Neural cell (in vitro differentiated cells): ENCODE results near the gene RABL6. TPM values are rescaled to one million over a fixed set of nuclear protein-coding genes. Genes with fewer than 3 reads are reported as not detected.

Experiments
- H2AFZ ChIP-seq: fragments of 200-600, 300-800 bp; sonication (generic), shearing (Covaris generic); 2 replicates; pipeline ENCODE4 v1.6.0; 2014; ENCODE audit warnings: low read depth, mild to moderate bottlenecking, antibody characterized with exemption, low read length, moderate library complexity
- H3F3A ChIP-seq: fragments of 200-600 bp; shearing (Covaris generic); 2 replicates; pipeline ENCODE4 v1.6.1; 2016; ENCODE audit warnings: mild to moderate bottlenecking, moderate library complexity, mixed read lengths, antibody characterized with exemption, low read length; ENCODE audit not compliant: insufficient read depth, poor library complexity, severe bottlenecking
- H3K27ac ChIP-seq: fragments of 200-600, 300-800 bp; sonication (generic), shearing (Covaris generic); 2 replicates; pipeline ENCODE4 v1.5.1; 2014; ENCODE audit warnings: mild to moderate bottlenecking, low read length, moderate library complexity
- H3K27me3 ChIP-seq: fragments of 300-800, 200-600 bp; sonication (generic), shearing (Covaris generic); 2 replicates; pipeline ENCODE4 v1.6.0; 2014; ENCODE audit warnings: mild to moderate bottlenecking, low read depth, low read length, moderate library complexity; ENCODE audit not compliant: insufficient read depth
- H3K36me3 ChIP-seq: fragments of 300-800, 200-600 bp; sonication (generic), shearing (Covaris generic); 2 replicates; pipeline ENCODE4 v1.5.1; 2014; ENCODE audit warnings: mild to moderate bottlenecking, antibody characterized with exemption, low read length, moderate library complexity; ENCODE audit not compliant: insufficient read depth
- H3K4me2 ChIP-seq: fragments of 300-800, 200-600 bp; sonication (generic), shearing (Covaris generic); 2 replicates; pipeline ENCODE4 v1.6.0; 2014; ENCODE audit warnings: mild to moderate bottlenecking, low read length
- H3K4me3 ChIP-seq: fragments of 300-800, 200-600 bp; sonication (generic), shearing (Covaris generic); 2 replicates; pipeline ENCODE4 v1.5.1; 2014; ENCODE audit warnings: mild to moderate bottlenecking, low read length, moderate library complexity
- H3K79me2 ChIP-seq: fragments of 200-600 bp; shearing (Covaris generic); replicated peaks from 2 replicates; pipeline ENCODE4 v1.6.0; 2014; ENCODE audit warnings: mild to moderate bottlenecking, low read length, moderate library complexity; ENCODE audit not compliant: insufficient read depth
- H3K9ac ChIP-seq: fragments of 300-800, 200-600 bp; sonication (generic), shearing (Covaris generic); 2 replicates; pipeline ENCODE4 v1.6.1; 2016; ENCODE audit warnings: mild to moderate bottlenecking, low read length, mixed read lengths
- H3K9me2 ChIP-seq: fragments of 200-600 bp; shearing (Covaris generic); 2 replicates; pipeline ENCODE4 v1.6.1; 2016; ENCODE audit warnings: mild to moderate bottlenecking, low read length, mixed read lengths; ENCODE audit not compliant: insufficient read depth
- H3K9me3 ChIP-seq: fragments of 200-600, 300-800 bp; sonication (generic), shearing (Covaris generic); 2 replicates; pipeline ENCODE4 v1.6.1; 2016; ENCODE audit warnings: mild to moderate bottlenecking, mixed run types, low read length, moderate library complexity, mixed read lengths
- H4K20me1 ChIP-seq: fragments of 200-600 bp; shearing (Covaris generic); 2 replicates; pipeline ENCODE4 v1.6.1; 2016; ENCODE audit warnings: mild to moderate bottlenecking, mixed run types; ENCODE audit not compliant: insufficient read depth
- EP300 ChIP-seq: fragments of 450-650 bp; conservative IDR thresholded peaks from 2 replicates; pipeline ENCODE4 v1.6.1; 2014; ENCODE audit warnings: antibody characterized with exemption, mild to moderate bottlenecking, moderate library complexity; ENCODE audit not compliant: poor library complexity, severe bottlenecking
- EZH2 ChIP-seq: fragments of 200-600, 300-800 bp; shearing (Covaris generic), sonication (generic); IDR thresholded peaks from 2 replicates; pipeline ENCODE4 v1.6.1; 2014; ENCODE audit warnings: antibody characterized with exemption, low read length, borderline replicate concordance, mild to moderate bottlenecking; ENCODE audit not compliant: insufficient read depth, poor library complexity, severe bottlenecking
- MXI1 ChIP-seq: fragments of 450-650 bp; conservative IDR thresholded peaks from 2 replicates; pipeline ENCODE4 v1.6.1; 2014; ENCODE audit warnings: antibody characterized with exemption, mild to moderate bottlenecking; ENCODE audit not compliant: poor library complexity, severe bottlenecking
- POLR2AphosphoS5 ChIP-seq: IDR thresholded peaks from 2 replicates; pipeline ENCODE4 v1.6.1; 2012
- RAD21 ChIP-seq: fragments of 450-650 bp; conservative IDR thresholded peaks from 2 replicates; pipeline ENCODE4 v1.6.1; 2014; ENCODE audit warnings: antibody characterized with exemption, mild to moderate bottlenecking, moderate library complexity
- SMC3 ChIP-seq: fragments of 450-650 bp; conservative IDR thresholded peaks from 2 replicates; pipeline ENCODE4 v1.6.1; 2014; ENCODE audit warnings: antibody characterized with exemption, mild to moderate bottlenecking, moderate library complexity; ENCODE audit not compliant: poor library complexity
- TAF1 ChIP-seq: IDR thresholded peaks from 2 replicates; pipeline ENCODE4 v1.6.1; 2012; ENCODE audit warnings: low read depth
- polyA minus RNA-seq: library from RNA; depleted of rRNA, polyadenylated mRNA; stranded (reverse); fragments of >200 nt; gene quantifications from 2 replicates; pipeline ENCODE4 v1.2.3, GENCODE V29; 2014
- polyA plus RNA-seq: library from polyadenylated mRNA; depleted of rRNA; stranded (reverse); fragments of >200 nt; gene quantifications from 2 replicates; pipeline ENCODE4 v1.2.3, GENCODE V29; 2014
- TF ChIP-seq, protein P1 (sequence below): fragments of 450-650 bp; IDR thresholded peaks from 2 replicates; pipeline ENCODE4 v1.5.1; 2014; ENCODE audit warnings: antibody characterized with exemption, mild to moderate bottlenecking, moderate library complexity; ENCODE audit not compliant: poor library complexity, severe bottlenecking
- TF ChIP-seq, protein P2 (sequence below): IDR thresholded peaks from 2 replicates; pipeline ENCODE4 v1.6.1; 2012; ENCODE audit warnings: borderline replicate concordance

RABL6 gene, protein sequence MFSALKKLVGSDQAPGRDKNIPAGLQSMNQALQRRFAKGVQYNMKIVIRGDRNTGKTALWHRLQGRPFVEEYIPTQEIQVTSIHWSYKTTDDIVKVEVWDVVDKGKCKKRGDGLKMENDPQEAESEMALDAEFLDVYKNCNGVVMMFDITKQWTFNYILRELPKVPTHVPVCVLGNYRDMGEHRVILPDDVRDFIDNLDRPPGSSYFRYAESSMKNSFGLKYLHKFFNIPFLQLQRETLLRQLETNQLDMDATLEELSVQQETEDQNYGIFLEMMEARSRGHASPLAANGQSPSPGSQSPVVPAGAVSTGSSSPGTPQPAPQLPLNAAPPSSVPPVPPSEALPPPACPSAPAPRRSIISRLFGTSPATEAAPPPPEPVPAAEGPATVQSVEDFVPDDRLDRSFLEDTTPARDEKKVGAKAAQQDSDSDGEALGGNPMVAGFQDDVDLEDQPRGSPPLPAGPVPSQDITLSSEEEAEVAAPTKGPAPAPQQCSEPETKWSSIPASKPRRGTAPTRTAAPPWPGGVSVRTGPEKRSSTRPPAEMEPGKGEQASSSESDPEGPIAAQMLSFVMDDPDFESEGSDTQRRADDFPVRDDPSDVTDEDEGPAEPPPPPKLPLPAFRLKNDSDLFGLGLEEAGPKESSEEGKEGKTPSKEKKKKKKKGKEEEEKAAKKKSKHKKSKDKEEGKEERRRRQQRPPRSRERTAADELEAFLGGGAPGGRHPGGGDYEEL
- polyA plus RNA-seq, result 46.4 and 58.8 TPM in 2 replicates
- 82.0 and 87.6 TPM in 2 replicates for polyA minus RNA-seq

DNA sequence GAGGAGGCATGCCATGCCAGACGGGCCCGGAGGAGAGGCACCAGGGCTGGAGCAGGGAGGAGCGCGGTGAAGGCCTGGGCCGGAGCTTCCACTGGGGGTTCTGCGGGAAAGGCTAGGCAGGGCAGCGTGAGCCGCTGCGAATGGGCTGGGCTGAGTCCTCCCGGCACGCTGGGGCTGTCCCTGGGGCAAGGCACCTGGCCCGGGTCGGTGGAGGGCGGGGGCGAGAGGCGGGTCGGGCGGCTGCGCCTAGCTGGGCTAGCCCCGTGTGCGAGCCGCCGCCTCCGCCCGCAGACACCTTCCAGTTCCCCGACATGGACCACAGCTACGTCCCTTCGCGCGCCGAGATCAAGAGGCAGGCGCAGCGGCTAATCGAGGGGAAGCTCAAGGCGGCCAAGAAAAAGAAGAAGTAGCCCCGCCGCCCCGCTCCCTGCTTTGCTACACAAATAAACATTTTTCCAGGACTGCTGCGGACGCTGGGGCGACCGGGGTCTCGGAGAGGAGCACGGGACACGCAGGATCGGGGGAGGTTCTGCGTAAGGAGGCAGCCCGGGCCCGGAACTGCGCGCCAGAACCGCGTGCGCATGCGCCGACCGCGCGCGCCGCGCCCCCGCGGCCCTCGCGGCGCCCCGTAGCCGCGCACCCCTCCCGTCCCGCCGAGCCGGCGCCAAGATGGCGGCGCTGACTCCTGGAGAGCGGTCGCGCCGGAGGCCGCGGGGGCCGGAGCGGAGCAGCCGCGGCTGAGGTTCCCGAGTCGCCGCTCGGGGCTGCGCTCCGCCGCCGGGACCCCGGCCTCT is at the start of gene RABL6:
TSS of gene RABL6 (plus strand) at position 668 of the 794 bp plus-strand sequence. CDS start 249 bp downstream, outside the sequence.
- no peaks in the 10 kb centered on the region for H4K20me1 ChIP-seq
- H3K4me3 ChIP-seq, result peak within 1 kb of the TSS; percentile 80
- no peaks in the 10 kb centered on the region for H3K36me3 ChIP-seq
- no peaks in the 10 kb centered on the region for H3K9me2 ChIP-seq
- H3F3A ChIP-seq, result no peaks in the 10 kb centered on the region
- peaks cover 28% of the 10 kb centered on the region for H3K79me2 ChIP-seq
- peak; percentile 83 for TF ChIP-seq TAF1
- TF ChIP-seq, protein P1, sequence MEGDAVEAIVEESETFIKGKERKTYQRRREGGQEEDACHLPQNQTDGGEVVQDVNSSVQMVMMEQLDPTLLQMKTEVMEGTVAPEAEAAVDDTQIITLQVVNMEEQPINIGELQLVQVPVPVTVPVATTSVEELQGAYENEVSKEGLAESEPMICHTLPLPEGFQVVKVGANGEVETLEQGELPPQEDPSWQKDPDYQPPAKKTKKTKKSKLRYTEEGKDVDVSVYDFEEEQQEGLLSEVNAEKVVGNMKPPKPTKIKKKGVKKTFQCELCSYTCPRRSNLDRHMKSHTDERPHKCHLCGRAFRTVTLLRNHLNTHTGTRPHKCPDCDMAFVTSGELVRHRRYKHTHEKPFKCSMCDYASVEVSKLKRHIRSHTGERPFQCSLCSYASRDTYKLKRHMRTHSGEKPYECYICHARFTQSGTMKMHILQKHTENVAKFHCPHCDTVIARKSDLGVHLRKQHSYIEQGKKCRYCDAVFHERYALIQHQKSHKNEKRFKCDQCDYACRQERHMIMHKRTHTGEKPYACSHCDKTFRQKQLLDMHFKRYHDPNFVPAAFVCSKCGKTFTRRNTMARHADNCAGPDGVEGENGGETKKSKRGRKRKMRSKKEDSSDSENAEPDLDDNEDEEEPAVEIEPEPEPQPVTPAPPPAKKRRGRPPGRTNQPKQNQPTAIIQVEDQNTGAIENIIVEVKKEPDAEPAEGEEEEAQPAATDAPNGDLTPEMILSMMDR, result no peak
- TF ChIP-seq, protein P2, sequence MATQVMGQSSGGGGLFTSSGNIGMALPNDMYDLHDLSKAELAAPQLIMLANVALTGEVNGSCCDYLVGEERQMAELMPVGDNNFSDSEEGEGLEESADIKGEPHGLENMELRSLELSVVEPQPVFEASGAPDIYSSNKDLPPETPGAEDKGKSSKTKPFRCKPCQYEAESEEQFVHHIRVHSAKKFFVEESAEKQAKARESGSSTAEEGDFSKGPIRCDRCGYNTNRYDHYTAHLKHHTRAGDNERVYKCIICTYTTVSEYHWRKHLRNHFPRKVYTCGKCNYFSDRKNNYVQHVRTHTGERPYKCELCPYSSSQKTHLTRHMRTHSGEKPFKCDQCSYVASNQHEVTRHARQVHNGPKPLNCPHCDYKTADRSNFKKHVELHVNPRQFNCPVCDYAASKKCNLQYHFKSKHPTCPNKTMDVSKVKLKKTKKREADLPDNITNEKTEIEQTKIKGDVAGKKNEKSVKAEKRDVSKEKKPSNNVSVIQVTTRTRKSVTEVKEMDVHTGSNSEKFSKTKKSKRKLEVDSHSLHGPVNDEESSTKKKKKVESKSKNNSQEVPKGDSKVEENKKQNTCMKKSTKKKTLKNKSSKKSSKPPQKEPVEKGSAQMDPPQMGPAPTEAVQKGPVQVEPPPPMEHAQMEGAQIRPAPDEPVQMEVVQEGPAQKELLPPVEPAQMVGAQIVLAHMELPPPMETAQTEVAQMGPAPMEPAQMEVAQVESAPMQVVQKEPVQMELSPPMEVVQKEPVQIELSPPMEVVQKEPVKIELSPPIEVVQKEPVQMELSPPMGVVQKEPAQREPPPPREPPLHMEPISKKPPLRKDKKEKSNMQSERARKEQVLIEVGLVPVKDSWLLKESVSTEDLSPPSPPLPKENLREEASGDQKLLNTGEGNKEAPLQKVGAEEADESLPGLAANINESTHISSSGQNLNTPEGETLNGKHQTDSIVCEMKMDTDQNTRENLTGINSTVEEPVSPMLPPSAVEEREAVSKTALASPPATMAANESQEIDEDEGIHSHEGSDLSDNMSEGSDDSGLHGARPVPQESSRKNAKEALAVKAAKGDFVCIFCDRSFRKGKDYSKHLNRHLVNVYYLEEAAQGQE, result peak; percentile 54
- TF ChIP-seq POLR2AphosphoS5, result peak; percentile 79
- peak; percentile 46 for TF ChIP-seq EP300
- no peak for TF ChIP-seq EZH2
- TF ChIP-seq SMC3, result no peak
- TF ChIP-seq MXI1, result peak; percentile 65
- TF ChIP-seq RAD21, result no peak
- no peaks in the 10 kb centered on the region for H3K9me3 ChIP-seq
- peak within 1 kb of the TSS; percentile 76 for H3K27ac ChIP-seq
- peak within 1 kb of the TSS; percentile 60 for H2AFZ ChIP-seq
- no peaks in the 10 kb centered on the region for H3K27me3 ChIP-seq
- H3K9ac ChIP-seq, result peak within 1 kb of the TSS; percentile 80
- H3K4me2 ChIP-seq, result peak within 1 kb of the TSS; percentile 95

DNA sequence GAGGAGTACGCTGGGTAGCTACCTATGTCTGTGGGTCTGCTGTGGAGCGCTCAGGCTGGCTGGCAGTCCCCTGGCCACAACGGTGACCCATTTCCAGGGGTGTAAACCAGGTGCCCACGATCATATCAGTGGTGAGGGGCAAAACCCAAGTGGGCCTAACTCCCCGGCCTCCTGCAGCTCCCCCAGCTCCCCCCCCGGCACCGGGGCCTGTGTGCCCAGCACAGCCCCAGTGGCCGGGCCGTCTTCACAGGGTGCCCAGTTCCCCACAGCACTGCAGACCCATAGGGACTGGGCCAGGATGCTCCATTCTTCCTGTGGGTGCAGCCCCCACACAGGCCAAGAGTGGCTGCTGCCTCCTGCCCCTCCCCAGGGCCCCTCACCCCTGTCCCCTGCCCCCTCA is 48.7 kb upstream of the RABL6 start:
- Histone ChIP-seq H3K4me3 (no peak overlapping the region), H3K27me3 (no peaks in the 10 kb centered on the region), H3K9ac (no peak overlapping the region), H3K27ac (no peak overlapping the region), H3K4me2 (no peak overlapping the region), H3K9me2 (no peaks in the 10 kb centered on the region), H3K9me3 (no peaks in the 10 kb centered on the region), H4K20me1 (no peaks in the 10 kb centered on the region), H3K79me2 (no peaks in the 10 kb centered on the region), H3F3A (no peaks in the 10 kb centered on the region), H3K36me3 (no peaks in the 10 kb centered on the region), H2AFZ (no peak overlapping the region)
- TF ChIP-seq, protein P1, result no peak
- TF ChIP-seq EP300 (no peak), MXI1 (no peak), SMC3 (no peak), POLR2AphosphoS5 (no peak), RAD21 (no peak), EZH2 (no peak), TAF1 (no peak)
- TF ChIP-seq, protein P2, result no peak
